ENCODE measurements around the gene PCNP.

GRCh38 chr3:101637451-101637850 is 63.5 kb downstream of the PCNP start:
- no peak for TF ChIP-seq POLR2AphosphoS5 (IDR thresholded peaks at IDR 0.05)
- TF ChIP-seq CTCF (IDR thresholded peaks at IDR 0.05), result no peak
